Measurements from ENCODE around the gene LOXL1.
"Not testable (repeated sequence)": the region's sequence is repeated elsewhere in the genome, so short reads cannot be mapped to it uniquely, and the experiment has no call there.

Gene LOXL1

GRCh38 chr15:73959012-73959581 lies 32.8 kb downstream of the LOXL1 start:
- Histone ChIP-seq H3K27ac (ENCODE audit: low read length, poor library complexity, severe bottlenecking) (no peak overlapping the region), H2AFZ (ENCODE audit: low read depth, low read length) (no peak overlapping the region), H4K91ac (ENCODE audit: low read length) (no peak overlapping the region), H3K4me2 (ENCODE audit: low read length, poor library complexity, severe bottlenecking) (no peak overlapping the region), H2BK15ac (ENCODE audit: low read depth, poor library complexity, severe bottlenecking) (no peak overlapping the region), H4K8ac (ENCODE audit: low read length) (no peak overlapping the region), H3K9me3 (ENCODE audit: control insufficient read depth, low read length) (no peaks in the 10 kb centered on the region), H3K4me3 (ENCODE audit: insufficient read depth in 1 of 2, low read depth in 1 of 2, low read length in 2 of 2) (no peak overlapping the region), H3K4ac (ENCODE audit: low read depth in 1 of 2, low read length in 2 of 2) (no peak overlapping the region), H3K23ac (ENCODE audit: low read length in 2 of 2) (no peak overlapping the region), H3K18ac (ENCODE audit: low read depth in 1 of 2, low read length in 2 of 2) (no peak overlapping the region), H3K36me3 (ENCODE audit: control insufficient read depth in 1 of 2, insufficient read depth in 2 of 2, low read depth in 1 of 2, low read length in 2 of 2) (peaks cover 0 to 2% of the 10 kb centered on the region in 2 experiments), H3K4me1 (ENCODE audit: control insufficient read depth, insufficient read depth, low read depth, low read length) (peaks cover 26% of the 10 kb centered on the region), H3K27me3 (ENCODE audit: control insufficient read depth in 1 of 2, insufficient read depth in 1 of 2, low read length in 2 of 2) (no peaks in the 10 kb centered on the region), H3K14ac (ENCODE audit: low read length in 2 of 2) (no peak overlapping the region), H3K79me1 (replicated peaks; ENCODE audit: low read length, poor library complexity, severe bottlenecking) (no peaks in the 10 kb centered on the region), H2AK5ac (ENCODE audit: low read length, severe bottlenecking) (no peak overlapping the region), H3K9ac (ENCODE audit: low read length) (no peak overlapping the region), H2BK12ac (ENCODE audit: low read length in 2 of 2) (peak overlapping the region in 1 of 2 experiments; percentile 24), H2BK5ac (ENCODE audit: low read depth, low read length, poor library complexity, severe bottlenecking) (no peak overlapping the region), H2BK120ac (ENCODE audit: low read depth, low read length) (no peak overlapping the region)
- 47% methylated on average over 8 of the region's 8 CpGs for WGBS
- no peak for DNase-seq

DNA sequence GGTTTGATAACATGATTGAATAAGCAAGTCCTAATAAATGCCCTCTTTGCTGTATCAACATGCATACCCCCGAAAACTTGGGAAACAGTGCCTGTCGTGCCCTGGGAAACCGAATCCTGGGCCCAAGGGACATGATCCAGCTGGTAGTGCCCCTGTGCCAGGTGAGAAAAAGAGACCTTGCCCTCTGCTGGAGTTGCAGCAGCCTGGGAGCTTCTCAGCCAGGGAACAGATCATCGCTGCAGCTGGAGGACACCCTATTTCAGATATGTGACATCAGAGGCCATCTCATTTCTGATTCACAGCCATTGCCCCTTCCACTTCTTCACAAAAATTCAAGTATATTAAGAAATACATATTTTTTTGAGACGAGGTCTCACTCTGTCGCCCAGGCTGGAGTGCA lies 33.5 kb downstream of the LOXL1 start:
- no peaks in the 10 kb centered on the region for H3K79me1 ChIP-seq (replicated peaks; ENCODE audit: low read length, poor library complexity, severe bottlenecking)
- no peak overlapping the region for H3K27ac ChIP-seq (ENCODE audit: low read length, poor library complexity, severe bottlenecking)
- no peak overlapping the region for H3K4me3 ChIP-seq (ENCODE audit: insufficient read depth in 1 of 2, low read depth in 1 of 2, low read length in 2 of 2)
- H2AFZ ChIP-seq (ENCODE audit: low read depth, low read length), result no peak overlapping the region
- peak overlapping the region in 1 of 2 experiments; percentile 70 for H3K23ac ChIP-seq (ENCODE audit: low read length in 2 of 2)
- no peak for DNase-seq
- H3K18ac ChIP-seq (ENCODE audit: low read depth in 1 of 2, low read length in 2 of 2), result no peak overlapping the region
- H2BK120ac ChIP-seq (ENCODE audit: low read depth, low read length), result no peak overlapping the region
- no peak overlapping the region for H3K14ac ChIP-seq (ENCODE audit: low read length in 2 of 2)
- no peak overlapping the region for H3K9ac ChIP-seq (ENCODE audit: low read length)
- H3K4me1 ChIP-seq (ENCODE audit: control insufficient read depth, insufficient read depth, low read depth, low read length), result peaks cover 25% of the 10 kb centered on the region
- no peak overlapping the region for H4K8ac ChIP-seq (ENCODE audit: low read length)
- no peak overlapping the region for H4K91ac ChIP-seq (ENCODE audit: low read length)
- peak overlapping the region in 1 of 2 experiments; percentile 19 for H2BK12ac ChIP-seq (ENCODE audit: low read length in 2 of 2)
- H2AK5ac ChIP-seq (ENCODE audit: low read length, severe bottlenecking), result no peak overlapping the region
- H3K27me3 ChIP-seq (ENCODE audit: control insufficient read depth in 1 of 2, insufficient read depth in 1 of 2, low read length in 2 of 2), result no peaks in the 10 kb centered on the region
- no peaks in the 10 kb centered on the region for H3K36me3 ChIP-seq (ENCODE audit: control insufficient read depth in 1 of 2, insufficient read depth in 2 of 2, low read depth in 1 of 2, low read length in 2 of 2)
- no peak overlapping the region for H2BK5ac ChIP-seq (ENCODE audit: low read depth, low read length, poor library complexity, severe bottlenecking)
- no peaks in the 10 kb centered on the region for H3K9me3 ChIP-seq (ENCODE audit: control insufficient read depth, low read length)
- no peak overlapping the region for H3K4me2 ChIP-seq (ENCODE audit: low read length, poor library complexity, severe bottlenecking)
- H3K4ac ChIP-seq (ENCODE audit: low read depth in 1 of 2, low read length in 2 of 2), result no peak overlapping the region
- peak overlapping the region; percentile 2 for H2BK15ac ChIP-seq (ENCODE audit: low read depth, poor library complexity, severe bottlenecking)
- WGBS, result 89% methylated on average over 6 of the region's 6 CpGs

- H2BK12ac ChIP-seq (ENCODE audit: low read length in 2 of 2); H3K79me1 ChIP-seq (replicated peaks; ENCODE audit: low read length, poor library complexity, severe bottlenecking); H3K9ac ChIP-seq (ENCODE audit: low read length); H3K27me3 ChIP-seq (ENCODE audit: control insufficient read depth in 1 of 2, insufficient read depth in 1 of 2, low read length in 2 of 2); H4K91ac ChIP-seq (ENCODE audit: low read length); H2AK5ac ChIP-seq (ENCODE audit: low read length, severe bottlenecking); H3K4me3 ChIP-seq (ENCODE audit: insufficient read depth in 1 of 2, low read depth in 1 of 2, low read length in 2 of 2); H3K36me3 ChIP-seq (ENCODE audit: control insufficient read depth in 1 of 2, insufficient read depth in 2 of 2, low read depth in 1 of 2, low read length in 2 of 2); H2BK15ac ChIP-seq (ENCODE audit: low read depth, poor library complexity, severe bottlenecking); H3K23ac ChIP-seq (ENCODE audit: low read length in 2 of 2); H4K8ac ChIP-seq (ENCODE audit: low read length); H2BK120ac ChIP-seq (ENCODE audit: low read depth, low read length); H2BK5ac ChIP-seq (ENCODE audit: low read depth, low read length, poor library complexity, severe bottlenecking); H3K14ac ChIP-seq (ENCODE audit: low read length in 2 of 2); H2AFZ ChIP-seq (ENCODE audit: low read depth, low read length); H3K18ac ChIP-seq (ENCODE audit: low read depth in 1 of 2, low read length in 2 of 2); H3K4ac ChIP-seq (ENCODE audit: low read depth in 1 of 2, low read length in 2 of 2); DNase-seq; H3K27ac ChIP-seq (ENCODE audit: low read length, poor library complexity, severe bottlenecking); H3K4me2 ChIP-seq (ENCODE audit: low read length, poor library complexity, severe bottlenecking); H3K9me3 ChIP-seq (ENCODE audit: control insufficient read depth, low read length): not testable (repeated sequence)
- 99% methylated on average over 7 of the region's 7 CpGs for WGBS
- peaks cover 28% of the 10 kb centered on the region for H3K4me1 ChIP-seq (ENCODE audit: control insufficient read depth, insufficient read depth, low read depth, low read length)
Observed at GRCh38 chr15:73960472-73961070, 34.3 kb downstream of the LOXL1 start.

- H2BK5ac ChIP-seq (ENCODE audit: low read depth, low read length, poor library complexity, severe bottlenecking), result no peak overlapping the region
- no peak overlapping the region for H3K18ac ChIP-seq (ENCODE audit: low read depth in 1 of 2, low read length in 2 of 2)
- H2BK120ac ChIP-seq (ENCODE audit: low read depth, low read length), result no peak overlapping the region
- H2BK15ac ChIP-seq (ENCODE audit: low read depth, poor library complexity, severe bottlenecking), result no peak overlapping the region
- H3K14ac ChIP-seq (ENCODE audit: low read length in 2 of 2), result no peak overlapping the region
- no peak overlapping the region for H4K8ac ChIP-seq (ENCODE audit: low read length)
- H2AK5ac ChIP-seq (ENCODE audit: low read length, severe bottlenecking), result no peak overlapping the region
- no peaks in the 10 kb centered on the region for H3K79me1 ChIP-seq (replicated peaks; ENCODE audit: low read length, poor library complexity, severe bottlenecking)
- H3K27ac ChIP-seq (ENCODE audit: low read length, poor library complexity, severe bottlenecking), result no peak overlapping the region
- H3K36me3 ChIP-seq (ENCODE audit: control insufficient read depth in 1 of 2, insufficient read depth in 2 of 2, low read depth in 1 of 2, low read length in 2 of 2), result no peaks in the 10 kb centered on the region
- H3K4me1 ChIP-seq (ENCODE audit: control insufficient read depth, insufficient read depth, low read depth, low read length), result peaks cover 12% of the 10 kb centered on the region
- no peak overlapping the region for H2AFZ ChIP-seq (ENCODE audit: low read depth, low read length)
- no peaks in the 10 kb centered on the region for H3K27me3 ChIP-seq (ENCODE audit: control insufficient read depth in 1 of 2, insufficient read depth in 1 of 2, low read length in 2 of 2)
- H3K4ac ChIP-seq (ENCODE audit: low read depth in 1 of 2, low read length in 2 of 2), result no peak overlapping the region
- H3K9me3 ChIP-seq (ENCODE audit: control insufficient read depth, low read length), result no peaks in the 10 kb centered on the region
- H2BK12ac ChIP-seq (ENCODE audit: low read length in 2 of 2), result no peak overlapping the region
- WGBS, result 100% methylated on average over 4 of the region's 5 CpGs
- H3K4me3 ChIP-seq (ENCODE audit: insufficient read depth in 1 of 2, low read depth in 1 of 2, low read length in 2 of 2), result no peak overlapping the region
- DNase-seq, result no peak
- H4K91ac ChIP-seq (ENCODE audit: low read length), result no peak overlapping the region
- no peak overlapping the region for H3K4me2 ChIP-seq (ENCODE audit: low read length, poor library complexity, severe bottlenecking)
- no peak overlapping the region for H3K23ac ChIP-seq (ENCODE audit: low read length in 2 of 2)
- H3K9ac ChIP-seq (ENCODE audit: low read length), result no peak overlapping the region
Observed at GRCh38 chr15:73962433-73962832, 36.2 kb downstream of the LOXL1 start.

Measured in mesenchymal stem cell (in vitro differentiated cells and primary cell).